ENCODE results near the gene NCDN. TPM values are rescaled to one million over a fixed set of nuclear protein-coding genes. Genes with fewer than 3 reads are reported as not detected.
"Not testable (repeated sequence)": the region's sequence is repeated elsewhere in the genome, so short reads cannot be mapped to it uniquely, and the experiment has no call there.

NCDN gene
- polyA plus RNA-seq, 1 donor (not counting 4 experiments of a cell fraction or from before 2014, with no cell fraction given) = 10.5 TPM

DNA sequence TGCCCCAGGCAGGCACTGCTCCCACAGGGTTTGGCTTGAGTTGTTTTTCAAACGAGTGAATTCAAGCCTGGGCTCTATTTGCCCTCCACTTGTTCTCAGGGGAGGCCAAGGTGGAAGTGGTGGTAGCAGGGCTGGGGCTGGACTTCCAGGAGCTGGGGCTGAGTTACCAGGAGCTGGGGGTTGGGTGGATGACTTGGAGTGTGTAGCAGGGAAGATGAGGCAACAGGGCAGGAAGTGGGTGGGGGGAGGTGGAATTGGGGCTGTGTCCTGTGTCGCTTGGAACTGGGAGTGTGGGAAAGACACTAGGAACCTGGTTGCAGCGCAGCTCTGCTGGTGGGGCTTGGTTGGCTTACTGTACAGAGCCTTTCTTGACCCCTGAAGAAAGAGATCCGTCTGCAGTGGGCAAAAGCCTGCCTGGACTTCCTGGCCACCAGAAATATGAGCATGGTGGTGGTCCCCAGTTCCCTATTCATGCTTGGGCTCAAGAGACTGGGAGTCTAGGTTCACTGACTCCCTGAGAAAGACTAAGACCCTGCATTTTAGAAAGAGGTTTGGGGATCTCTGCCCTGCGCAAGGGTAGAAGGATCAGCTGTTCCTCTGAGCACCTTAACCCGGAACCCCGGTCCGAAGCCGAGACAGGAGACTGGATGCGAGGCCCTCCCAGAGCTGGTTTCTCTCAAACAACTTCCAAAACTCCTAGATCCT lies 18.6 kb downstream of the NCDN start:
- Histone ChIP-seq H3K27ac (ENCODE audit: control insufficient read depth, insufficient read depth, low read length) (no peak overlapping the region), H3K36me3 (ENCODE audit: control insufficient read depth in 2 of 2, extremely low read depth in 1 of 2, insufficient read depth in 2 of 2, low read length in 2 of 2) (no peaks in the 10 kb centered on the region), H3K9ac (ENCODE audit: control insufficient read depth, extremely low read depth, insufficient read depth, low read length) (no peak overlapping the region), H3K4me1 (ENCODE audit: control insufficient read depth, extremely low read depth, insufficient read depth, low read length) (peaks cover 31% of the 10 kb centered on the region), H2AFZ (ENCODE audit: control insufficient read depth, low read length) (no peak overlapping the region), H3K9me3 (ENCODE audit: control insufficient read depth, low read depth, low read length) (no peaks in the 10 kb centered on the region), H3K9me1 (ENCODE audit: control insufficient read depth, extremely low read depth, insufficient read depth, low read length) (no peaks in the 10 kb centered on the region), H3K4me2 (ENCODE audit: control insufficient read depth, extremely low read depth, insufficient read depth, low read depth, low read length) (no peak overlapping the region), H3K27me3 (ENCODE audit: control insufficient read depth, extremely low read depth, insufficient read depth, low read length) (peaks cover 14% of the 10 kb centered on the region), H3K79me2 (ENCODE audit: control insufficient read depth, insufficient read depth, low read length) (no peaks in the 10 kb centered on the region), H3K4me3 (ENCODE audit: control insufficient read depth in 2 of 3, extremely low read depth in 1 of 3, insufficient read depth in 2 of 3, low read depth in 1 of 3, low read length in 3 of 3) (no peak overlapping the region), H4K20me1 (ENCODE audit: control insufficient read depth, extremely low read depth, insufficient read depth, low read length) (no peaks in the 10 kb centered on the region)
- dilution Hi-C loops (cut with MboI; ENCODE audit: extremely low pct_ligation_motif_present, low sequenced_read_pairs) = no loop called here
- FAIRE-seq (no peak), DNase-seq (ENCODE audit: low read depth, low spot score) (no peak)
- TF ChIP-seq, protein P1, sequence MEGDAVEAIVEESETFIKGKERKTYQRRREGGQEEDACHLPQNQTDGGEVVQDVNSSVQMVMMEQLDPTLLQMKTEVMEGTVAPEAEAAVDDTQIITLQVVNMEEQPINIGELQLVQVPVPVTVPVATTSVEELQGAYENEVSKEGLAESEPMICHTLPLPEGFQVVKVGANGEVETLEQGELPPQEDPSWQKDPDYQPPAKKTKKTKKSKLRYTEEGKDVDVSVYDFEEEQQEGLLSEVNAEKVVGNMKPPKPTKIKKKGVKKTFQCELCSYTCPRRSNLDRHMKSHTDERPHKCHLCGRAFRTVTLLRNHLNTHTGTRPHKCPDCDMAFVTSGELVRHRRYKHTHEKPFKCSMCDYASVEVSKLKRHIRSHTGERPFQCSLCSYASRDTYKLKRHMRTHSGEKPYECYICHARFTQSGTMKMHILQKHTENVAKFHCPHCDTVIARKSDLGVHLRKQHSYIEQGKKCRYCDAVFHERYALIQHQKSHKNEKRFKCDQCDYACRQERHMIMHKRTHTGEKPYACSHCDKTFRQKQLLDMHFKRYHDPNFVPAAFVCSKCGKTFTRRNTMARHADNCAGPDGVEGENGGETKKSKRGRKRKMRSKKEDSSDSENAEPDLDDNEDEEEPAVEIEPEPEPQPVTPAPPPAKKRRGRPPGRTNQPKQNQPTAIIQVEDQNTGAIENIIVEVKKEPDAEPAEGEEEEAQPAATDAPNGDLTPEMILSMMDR (optimal IDR thresholded peaks at IDR 0.05 in 1 of 3, IDR thresholded peaks at IDR 0.05 in 1 of 3, conservative IDR thresholded peaks at IDR 0.05 in 1 of 3; ENCODE audit: extremely low read depth in 1 of 3, insufficient read depth in 2 of 3, low read length in 3 of 3) = no peak
- TF ChIP-seq EZH2 (IDR thresholded peaks at IDR 0.05; ENCODE audit: low read length) = no peak

DNA sequence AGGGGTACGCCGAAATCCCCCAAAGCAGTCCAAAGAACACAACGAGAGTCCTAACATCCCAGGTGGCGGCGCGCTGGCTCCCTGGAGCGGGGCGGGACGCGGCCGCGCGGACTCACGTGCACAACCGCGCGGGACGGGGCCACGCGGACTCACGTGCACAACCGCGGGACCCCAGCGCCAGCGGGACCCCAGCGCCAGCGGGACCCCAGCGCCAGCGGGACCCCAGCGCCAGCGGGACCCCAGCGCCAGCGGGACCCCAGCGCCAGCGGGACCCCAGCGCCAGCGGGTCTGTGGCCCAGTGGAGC lies 19.1 kb downstream of the NCDN start:
- H3K9me1 ChIP-seq (ENCODE audit: control insufficient read depth, extremely low read depth, insufficient read depth, low read length); FAIRE-seq; H3K9ac ChIP-seq (ENCODE audit: control insufficient read depth, extremely low read depth, insufficient read depth, low read length); H3K4me3 ChIP-seq (ENCODE audit: control insufficient read depth in 2 of 3, extremely low read depth in 1 of 3, insufficient read depth in 2 of 3, low read depth in 1 of 3, low read length in 3 of 3); DNase-seq (ENCODE audit: low read depth, low spot score); H3K79me2 ChIP-seq (ENCODE audit: control insufficient read depth, insufficient read depth, low read length); H3K4me2 ChIP-seq (ENCODE audit: control insufficient read depth, extremely low read depth, insufficient read depth, low read depth, low read length); H3K9me3 ChIP-seq (ENCODE audit: control insufficient read depth, low read depth, low read length); H4K20me1 ChIP-seq (ENCODE audit: control insufficient read depth, extremely low read depth, insufficient read depth, low read length); H2AFZ ChIP-seq (ENCODE audit: control insufficient read depth, low read length); dilution Hi-C loops (cut with MboI; ENCODE audit: extremely low pct_ligation_motif_present, low sequenced_read_pairs); H3K27ac ChIP-seq (ENCODE audit: control insufficient read depth, insufficient read depth, low read length); H3K36me3 ChIP-seq (ENCODE audit: control insufficient read depth in 2 of 2, extremely low read depth in 1 of 2, insufficient read depth in 2 of 2, low read length in 2 of 2): not testable (repeated sequence)
- H3K4me1 ChIP-seq (ENCODE audit: control insufficient read depth, extremely low read depth, insufficient read depth, low read length) = peaks cover 30% of the 10 kb centered on the region
- peaks cover 14% of the 10 kb centered on the region for H3K27me3 ChIP-seq (ENCODE audit: control insufficient read depth, extremely low read depth, insufficient read depth, low read length)

Measured in keratinocyte (primary cell).